ENCODE results near the gene ARHGEF4. TPM values are rescaled to one million over a fixed set of nuclear protein-coding genes. Genes with fewer than 3 reads are reported as not detected.

ARHGEF4 gene
- total RNA-seq, 1 donor from 2014 or later, result 11.1 TPM

GRCh38 chr2:131006561-131006960 is 169.8 kb downstream of the ARHGEF4 start:
- no peak overlapping the region for H3K27ac ChIP-seq
- H3K4me3 ChIP-seq, result no peak overlapping the region
- TF ChIP-seq, protein P1, sequence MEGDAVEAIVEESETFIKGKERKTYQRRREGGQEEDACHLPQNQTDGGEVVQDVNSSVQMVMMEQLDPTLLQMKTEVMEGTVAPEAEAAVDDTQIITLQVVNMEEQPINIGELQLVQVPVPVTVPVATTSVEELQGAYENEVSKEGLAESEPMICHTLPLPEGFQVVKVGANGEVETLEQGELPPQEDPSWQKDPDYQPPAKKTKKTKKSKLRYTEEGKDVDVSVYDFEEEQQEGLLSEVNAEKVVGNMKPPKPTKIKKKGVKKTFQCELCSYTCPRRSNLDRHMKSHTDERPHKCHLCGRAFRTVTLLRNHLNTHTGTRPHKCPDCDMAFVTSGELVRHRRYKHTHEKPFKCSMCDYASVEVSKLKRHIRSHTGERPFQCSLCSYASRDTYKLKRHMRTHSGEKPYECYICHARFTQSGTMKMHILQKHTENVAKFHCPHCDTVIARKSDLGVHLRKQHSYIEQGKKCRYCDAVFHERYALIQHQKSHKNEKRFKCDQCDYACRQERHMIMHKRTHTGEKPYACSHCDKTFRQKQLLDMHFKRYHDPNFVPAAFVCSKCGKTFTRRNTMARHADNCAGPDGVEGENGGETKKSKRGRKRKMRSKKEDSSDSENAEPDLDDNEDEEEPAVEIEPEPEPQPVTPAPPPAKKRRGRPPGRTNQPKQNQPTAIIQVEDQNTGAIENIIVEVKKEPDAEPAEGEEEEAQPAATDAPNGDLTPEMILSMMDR (IDR thresholded peaks at IDR 0.05), result no peak
- H3K4me1 ChIP-seq, result no peaks in the 10 kb centered on the region
- H3K9me3 ChIP-seq, result no peaks in the 10 kb centered on the region
- no peaks in the 10 kb centered on the region for H3K36me3 ChIP-seq
- intact Hi-C loops (cut with DNase I), result no loop called here
- DNase-seq, result no peak
- no peak for ATAC-seq
- H3K27me3 ChIP-seq, result no peaks in the 10 kb centered on the region

DNA sequence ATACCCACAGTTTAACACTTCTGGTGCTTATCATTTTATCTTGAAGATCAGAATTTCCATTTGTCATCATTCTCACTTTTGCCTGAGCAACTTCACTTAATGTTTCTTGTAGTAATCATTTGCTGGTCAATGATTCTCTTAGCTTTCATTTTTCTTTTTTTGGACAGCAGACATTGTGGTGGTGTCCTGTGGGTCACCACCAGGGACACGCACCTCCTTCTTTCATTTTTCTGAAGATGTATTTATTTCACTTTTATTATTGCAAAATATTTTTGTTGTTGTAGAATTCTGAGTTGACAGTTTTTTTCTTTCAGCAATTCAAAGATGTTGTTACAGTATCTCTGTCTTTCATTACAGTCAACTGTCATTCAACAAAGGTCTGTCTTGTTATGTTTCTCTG is 172.3 kb downstream of the ARHGEF4 start:
- Histone ChIP-seq H3K4me3 (no peak overlapping the region), H3K9me3 (no peaks in the 10 kb centered on the region), H3K27me3 (no peaks in the 10 kb centered on the region), H3K36me3 (no peaks in the 10 kb centered on the region), H3K4me1 (no peaks in the 10 kb centered on the region), H3K27ac (no peak overlapping the region)
- DNase-seq (no peak), ATAC-seq (no peak)
- intact Hi-C loops (cut with DNase I), result no loop called here
- TF ChIP-seq, protein P1 (IDR thresholded peaks at IDR 0.05), result no peak

DNA sequence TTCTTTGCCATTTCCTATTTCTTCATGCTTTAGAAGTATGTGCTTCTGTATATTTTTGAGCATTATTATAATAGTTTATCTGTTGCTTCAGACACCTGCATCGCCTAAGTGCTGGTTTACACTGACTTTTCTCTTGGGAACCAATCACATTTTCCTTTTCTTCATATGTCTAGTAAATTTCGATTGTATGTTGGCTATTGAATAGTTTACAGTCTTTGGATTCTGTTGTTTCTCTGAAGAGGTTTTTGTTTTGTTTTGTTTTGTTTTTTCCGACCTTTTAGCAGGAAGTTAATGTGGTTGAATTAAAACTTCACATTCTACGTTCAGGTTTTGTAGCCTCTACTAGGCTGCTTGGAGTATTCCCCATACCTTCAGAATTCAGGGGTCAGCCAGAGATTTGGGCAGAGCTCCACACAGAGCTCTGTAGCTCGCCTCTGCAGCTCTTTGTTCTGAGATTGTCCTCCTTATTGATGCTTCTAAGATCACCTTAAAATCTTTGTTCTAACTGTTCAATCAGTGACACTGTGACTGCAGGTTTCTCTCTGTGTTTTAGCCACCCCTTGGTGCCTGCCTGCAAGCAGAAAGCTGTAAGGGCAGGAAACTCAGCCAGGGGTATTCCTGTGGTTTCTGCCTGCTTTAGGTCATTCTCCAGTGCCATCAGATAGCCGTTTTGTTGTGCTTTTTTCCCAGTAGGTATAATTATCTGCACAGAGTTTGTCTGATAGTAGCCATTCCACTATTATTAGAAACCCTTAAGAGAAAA is 173.2 kb downstream of the ARHGEF4 start:
- Histone ChIP-seq H3K9me3 (no peaks in the 10 kb centered on the region), H3K4me1 (no peaks in the 10 kb centered on the region), H3K36me3 (no peaks in the 10 kb centered on the region), H3K4me3 (no peak overlapping the region), H3K27me3 (no peaks in the 10 kb centered on the region), H3K27ac (no peak overlapping the region)
- intact Hi-C loops (cut with DNase I), result no loop called here
- DNase-seq (no peak), ATAC-seq (no peak)
- TF ChIP-seq, protein P1 (IDR thresholded peaks at IDR 0.05), result no peak

DNA sequence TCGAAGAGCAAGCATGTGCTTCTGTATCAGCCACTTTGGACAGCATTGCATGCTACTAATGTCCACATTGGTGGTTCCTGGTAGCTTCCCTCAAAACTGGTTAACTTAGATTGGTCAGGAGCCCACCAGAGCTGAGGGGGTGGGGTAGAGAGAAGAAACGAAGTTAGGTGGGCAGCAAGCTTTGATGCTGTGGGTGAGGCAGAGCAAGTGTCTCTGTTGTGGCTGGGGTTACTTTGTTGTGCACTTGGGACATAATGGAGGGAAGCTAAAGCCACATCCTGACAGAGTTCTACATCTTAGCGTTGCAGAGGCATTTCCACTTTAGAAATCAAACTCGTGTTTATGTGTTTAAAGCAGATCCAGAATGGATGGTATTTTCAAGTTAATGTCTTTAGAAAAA is 173.9 kb downstream of the ARHGEF4 start:
- Histone ChIP-seq H3K9me3 (no peaks in the 10 kb centered on the region), H3K36me3 (no peaks in the 10 kb centered on the region), H3K27ac (no peak overlapping the region), H3K4me1 (no peaks in the 10 kb centered on the region), H3K4me3 (no peak overlapping the region), H3K27me3 (no peaks in the 10 kb centered on the region)
- DNase-seq (no peak), ATAC-seq (no peak)
- TF ChIP-seq, protein P1 (IDR thresholded peaks at IDR 0.05), result no peak
- intact Hi-C loops (cut with DNase I), result no loop called here

DNA sequence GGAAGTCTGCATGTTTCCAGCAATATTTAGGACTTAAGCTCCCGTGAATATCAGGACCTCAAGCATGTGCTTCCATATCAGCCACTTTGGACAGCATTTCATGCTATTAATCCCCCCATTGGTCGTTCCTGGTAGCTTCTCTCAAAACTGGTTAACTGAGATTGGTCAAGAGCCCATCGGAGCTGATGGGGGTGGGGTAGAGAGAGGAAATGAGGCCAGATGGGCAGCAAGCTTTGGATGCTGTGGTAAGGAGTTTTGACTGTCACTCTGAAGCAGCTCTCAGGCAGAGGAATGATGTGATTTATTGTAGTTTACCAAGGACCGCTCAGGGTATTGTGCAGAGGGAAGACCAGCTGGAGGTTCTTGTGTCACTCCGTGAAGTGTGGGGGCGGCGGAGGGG is 174.8 kb downstream of the ARHGEF4 start:
- Histone ChIP-seq H3K9me3 (no peaks in the 10 kb centered on the region), H3K4me1 (no peaks in the 10 kb centered on the region), H3K27ac (no peak overlapping the region), H3K36me3 (no peaks in the 10 kb centered on the region), H3K27me3 (no peaks in the 10 kb centered on the region), H3K4me3 (no peak overlapping the region)
- no peak for DNase-seq
- TF ChIP-seq, protein P1 (IDR thresholded peaks at IDR 0.05), result no peak
- intact Hi-C loops (cut with DNase I), result no loop called here
- ATAC-seq, result no peak
